LNCaP clone FGC (cell line): ENCODE data around the gene ENPP7.
A peak's percentile ranks its signal among the peaks of the same experiment; 100 is the strongest.

ENCODE experiments used
- DNase-seq: peaks from one replicate; pipeline ENCODE4 v3.0.0-alpha.2; 2011; ENCODE audit warnings: low read depth
- H3K4me3 ChIP-seq: 2 replicates; pipeline ENCODE4 v1.5.1; 2011; ENCODE audit warnings: mild to moderate bottlenecking, low read depth, low read length, control low read depth
- TF ChIP-seq, protein P1 (sequence below): IDR thresholded peaks from 2 replicates; pipeline ENCODE4 v1.5.1; 2012; ENCODE audit warnings: mild to moderate bottlenecking; ENCODE audit not compliant: control insufficient read depth, insufficient read depth; ENCODE audit errors: extremely low read depth

The ENPP7 gene

DNA sequence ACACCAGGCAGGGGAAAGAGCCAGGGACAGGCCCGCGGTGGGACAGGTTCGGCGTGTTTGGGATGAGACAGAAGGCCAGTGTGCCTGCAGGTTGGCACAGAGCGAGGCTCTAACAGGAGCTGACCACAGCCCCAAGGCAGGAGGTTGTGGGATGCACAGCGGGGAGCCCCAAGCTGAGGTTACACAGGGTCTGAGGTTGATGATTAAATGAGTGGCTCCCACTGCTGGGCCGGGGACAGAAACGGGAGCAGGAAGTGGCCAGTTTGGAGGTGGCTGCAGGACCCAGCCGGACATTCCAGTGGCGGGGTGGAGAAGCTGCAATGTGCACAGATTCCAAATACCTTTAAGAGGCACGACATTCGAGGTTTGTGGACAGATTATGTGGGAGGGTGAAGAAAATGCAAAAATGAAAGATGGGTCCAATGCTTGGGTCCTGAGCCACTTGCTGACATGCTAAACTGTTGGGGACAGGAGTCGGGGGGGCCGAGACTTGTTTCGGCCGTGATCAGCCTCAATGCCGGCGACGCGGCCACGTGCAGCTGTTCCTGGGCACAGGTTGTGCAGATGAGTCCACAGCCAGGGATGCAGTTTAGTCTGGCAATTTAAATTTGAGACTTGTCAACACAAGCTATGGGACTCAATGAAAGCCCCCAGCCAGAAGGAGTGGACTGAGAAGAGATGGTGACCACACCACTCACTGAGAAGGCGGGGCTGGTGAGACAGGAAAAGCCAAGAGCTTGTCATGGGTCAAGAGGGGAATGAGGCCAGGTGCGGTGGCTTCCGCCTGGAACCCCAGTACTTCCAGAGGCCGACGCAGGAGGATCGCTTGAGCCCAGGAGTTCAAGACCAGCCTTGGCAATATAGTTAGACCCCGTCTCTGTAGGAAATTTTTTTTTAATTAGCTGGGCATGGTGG, 8.7 kb downstream of the ENPP7 start:
- DNase-seq: peak; percentile 40
- TF ChIP-seq, protein P1, sequence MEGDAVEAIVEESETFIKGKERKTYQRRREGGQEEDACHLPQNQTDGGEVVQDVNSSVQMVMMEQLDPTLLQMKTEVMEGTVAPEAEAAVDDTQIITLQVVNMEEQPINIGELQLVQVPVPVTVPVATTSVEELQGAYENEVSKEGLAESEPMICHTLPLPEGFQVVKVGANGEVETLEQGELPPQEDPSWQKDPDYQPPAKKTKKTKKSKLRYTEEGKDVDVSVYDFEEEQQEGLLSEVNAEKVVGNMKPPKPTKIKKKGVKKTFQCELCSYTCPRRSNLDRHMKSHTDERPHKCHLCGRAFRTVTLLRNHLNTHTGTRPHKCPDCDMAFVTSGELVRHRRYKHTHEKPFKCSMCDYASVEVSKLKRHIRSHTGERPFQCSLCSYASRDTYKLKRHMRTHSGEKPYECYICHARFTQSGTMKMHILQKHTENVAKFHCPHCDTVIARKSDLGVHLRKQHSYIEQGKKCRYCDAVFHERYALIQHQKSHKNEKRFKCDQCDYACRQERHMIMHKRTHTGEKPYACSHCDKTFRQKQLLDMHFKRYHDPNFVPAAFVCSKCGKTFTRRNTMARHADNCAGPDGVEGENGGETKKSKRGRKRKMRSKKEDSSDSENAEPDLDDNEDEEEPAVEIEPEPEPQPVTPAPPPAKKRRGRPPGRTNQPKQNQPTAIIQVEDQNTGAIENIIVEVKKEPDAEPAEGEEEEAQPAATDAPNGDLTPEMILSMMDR: no peak
- H3K4me3 ChIP-seq: no peak overlapping the region

- no peak overlapping the region for H3K4me3 ChIP-seq
- TF ChIP-seq, protein P1: no peak
- no peak for DNase-seq
Observed at GRCh38 chr17:79740413-79740812, 9.7 kb downstream of the ENPP7 start.

DNA sequence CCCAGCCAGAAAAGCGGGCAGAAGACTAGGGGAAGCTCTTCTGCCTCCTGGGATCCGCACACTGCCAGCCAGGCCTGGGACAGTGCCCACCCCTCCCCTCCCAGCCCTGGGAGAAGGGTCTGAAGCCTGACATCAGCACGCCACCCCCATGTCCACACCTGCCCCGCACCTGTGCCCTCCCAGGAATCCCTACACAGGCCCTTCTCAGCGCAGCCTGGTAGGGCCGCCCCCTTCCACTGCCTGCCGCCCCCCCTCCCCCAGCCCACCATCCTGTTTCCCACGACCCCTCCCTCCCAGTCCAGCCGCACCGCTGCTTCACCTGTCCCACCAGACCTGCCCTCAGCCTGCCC, 10.6 kb downstream of the ENPP7 start:
- TF ChIP-seq, protein P1: no peak
- DNase-seq: no peak
- peak overlapping the region; percentile 41 for H3K4me3 ChIP-seq

- no peak for DNase-seq
- H3K4me3 ChIP-seq: peak overlapping the region; percentile 41
- TF ChIP-seq, protein P1: peak; percentile 97
Observed at GRCh38 chr17:79741751-79742588, 11.2 kb downstream of the ENPP7 start.

GRCh38 chr17:79742589-79742918, 11.8 kb downstream of the ENPP7 start:
- no peak overlapping the region for H3K4me3 ChIP-seq
- TF ChIP-seq, protein P1: no peak
- DNase-seq: no peak

DNA sequence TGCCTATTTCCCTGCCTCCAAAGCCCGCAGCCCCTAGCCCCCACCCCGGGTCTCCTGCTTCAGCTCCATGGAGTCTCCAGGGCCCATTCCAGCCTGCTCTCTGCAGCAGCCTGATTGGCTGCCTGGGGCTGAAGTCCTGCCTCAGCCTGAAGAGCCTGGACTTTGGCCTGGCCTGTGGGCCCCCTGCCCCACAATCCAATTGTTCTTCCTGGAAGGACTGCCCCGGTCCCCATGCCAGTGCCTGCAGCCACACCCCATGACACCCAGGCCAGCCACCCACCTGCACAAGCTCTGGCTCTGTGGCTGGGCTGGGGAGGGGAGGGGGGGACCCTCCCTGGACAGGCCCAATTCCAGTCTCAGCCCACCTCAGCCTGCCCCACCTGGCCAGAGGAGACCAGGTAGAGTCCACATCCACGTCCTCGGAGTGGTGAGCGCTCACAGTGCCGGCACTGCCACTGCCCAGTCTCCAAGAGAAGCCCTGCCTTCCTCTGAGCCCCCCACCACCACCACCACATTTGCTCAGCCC, 12.3 kb downstream of the ENPP7 start:
- TF ChIP-seq, protein P1: no peak
- no peak overlapping the region for H3K4me3 ChIP-seq
- DNase-seq: no peak
